ENCODE measurements around the gene ERVH48-1. TPM values are rescaled to one million over a fixed set of nuclear protein-coding genes. Genes with fewer than 3 reads are reported as not detected.
"Not testable (repeated sequence)": the region's sequence is repeated elsewhere in the genome, so short reads cannot be mapped to it uniquely, and the experiment has no call there.

Gene ERVH48-1
- total and polyA plus RNA-seq, 2 donors (not counting 1 experiment from before 2014, with no cell fraction given), result 0.06 TPM; not detected in 1

GRCh38 chr21:42937960-42938605, 12.7 kb upstream of the ERVH48-1 start:
- Histone ChIP-seq H2AFZ (ENCODE audit: low read length) (no peak overlapping the region), H3K4me1 (ENCODE audit: control insufficient read depth, extremely low read depth, insufficient read depth, low read length) (peaks cover 3% of the 10 kb centered on the region), H3K9me3 (ENCODE audit: control insufficient read depth, insufficient read depth, low read depth, low read length) (no peaks in the 10 kb centered on the region), H4K20me1 (ENCODE audit: control insufficient read depth, extremely low read depth, insufficient read depth, low read length) (no peaks in the 10 kb centered on the region), H3K36me3 (ENCODE audit: control insufficient read depth, insufficient read depth, low read length) (no peaks in the 10 kb centered on the region), H3K9ac (ENCODE audit: insufficient read depth, low read length) (no peak overlapping the region), H3K27me3 (ENCODE audit: control insufficient read depth, insufficient read depth, low read length) (no peaks in the 10 kb centered on the region), H3K27ac (ENCODE audit: insufficient read depth, low read length) (no peak overlapping the region), H3K4me3 (replicated peaks in 1 of 4; ENCODE audit: control extremely low read depth in 1 of 4, insufficient read depth in 1 of 4, low read depth in 3 of 4, low read length in 4 of 4) (no peak overlapping the region), H3K4me2 (ENCODE audit: extremely low read depth, insufficient read depth, low read length) (no peak overlapping the region), H3K79me2 (ENCODE audit: control insufficient read depth, insufficient read depth, low read length) (no peaks in the 10 kb centered on the region)
- TF ChIP-seq EZH2 (IDR thresholded peaks at IDR 0.05; ENCODE audit: low read length, missing control alignments), result no peak
- TF ChIP-seq CTCF (conservative IDR thresholded peaks at IDR 0.05 in 1 of 2, IDR thresholded peaks at IDR 0.05 in 1 of 2; ENCODE audit: low read depth in 1 of 2, low read length in 2 of 2), result no peak
- peak in 1 of 2 donors; percentile 35 for DNase-seq (ENCODE audit: low read depth in 2 of 2)

GRCh38 chr21:42937034-42937940, 11.9 kb upstream of the ERVH48-1 start:
- H2AFZ ChIP-seq (ENCODE audit: low read length); H3K9ac ChIP-seq (ENCODE audit: insufficient read depth, low read length): not testable (repeated sequence)

GRCh38 chr21:42936360-42936759, 10.9 kb upstream of the ERVH48-1 start:
- H3K4me2 ChIP-seq (ENCODE audit: extremely low read depth, insufficient read depth, low read length); H3K27me3 ChIP-seq (ENCODE audit: control insufficient read depth, insufficient read depth, low read length); H3K4me1 ChIP-seq (ENCODE audit: control insufficient read depth, extremely low read depth, insufficient read depth, low read length); H3K4me3 ChIP-seq (replicated peaks in 1 of 4; ENCODE audit: control extremely low read depth in 1 of 4, insufficient read depth in 1 of 4, low read depth in 3 of 4, low read length in 4 of 4); H2AFZ ChIP-seq (ENCODE audit: low read length); DNase-seq (ENCODE audit: low read depth in 2 of 2); H3K9ac ChIP-seq (ENCODE audit: insufficient read depth, low read length); H3K79me2 ChIP-seq (ENCODE audit: control insufficient read depth, insufficient read depth, low read length); H3K9me3 ChIP-seq (ENCODE audit: control insufficient read depth, insufficient read depth, low read depth, low read length); H3K27ac ChIP-seq (ENCODE audit: insufficient read depth, low read length); H4K20me1 ChIP-seq (ENCODE audit: control insufficient read depth, extremely low read depth, insufficient read depth, low read length); H3K36me3 ChIP-seq (ENCODE audit: control insufficient read depth, insufficient read depth, low read length): not testable (repeated sequence)

More at GRCh38 chr21:42937034-42937940, 11.9 kb upstream of the ERVH48-1 start:
- H3K27ac ChIP-seq (ENCODE audit: insufficient read depth, low read length); H3K9me3 ChIP-seq (ENCODE audit: control insufficient read depth, insufficient read depth, low read depth, low read length); DNase-seq (ENCODE audit: low read depth in 2 of 2); H3K27me3 ChIP-seq (ENCODE audit: control insufficient read depth, insufficient read depth, low read length); H3K36me3 ChIP-seq (ENCODE audit: control insufficient read depth, insufficient read depth, low read length); H3K4me1 ChIP-seq (ENCODE audit: control insufficient read depth, extremely low read depth, insufficient read depth, low read length); H3K79me2 ChIP-seq (ENCODE audit: control insufficient read depth, insufficient read depth, low read length); H3K4me3 ChIP-seq (replicated peaks in 1 of 4; ENCODE audit: control extremely low read depth in 1 of 4, insufficient read depth in 1 of 4, low read depth in 3 of 4, low read length in 4 of 4); H4K20me1 ChIP-seq (ENCODE audit: control insufficient read depth, extremely low read depth, insufficient read depth, low read length); H3K4me2 ChIP-seq (ENCODE audit: extremely low read depth, insufficient read depth, low read length): not testable (repeated sequence)

GRCh38 chr21:42933973-42934372, 8.5 kb upstream of the ERVH48-1 start:
- H3K79me2 ChIP-seq (ENCODE audit: control insufficient read depth, insufficient read depth, low read length); H3K4me2 ChIP-seq (ENCODE audit: extremely low read depth, insufficient read depth, low read length); H3K27ac ChIP-seq (ENCODE audit: insufficient read depth, low read length); DNase-seq (ENCODE audit: low read depth in 2 of 2); H3K4me3 ChIP-seq (replicated peaks in 1 of 4; ENCODE audit: control extremely low read depth in 1 of 4, insufficient read depth in 1 of 4, low read depth in 3 of 4, low read length in 4 of 4); H3K9me3 ChIP-seq (ENCODE audit: control insufficient read depth, insufficient read depth, low read depth, low read length); H2AFZ ChIP-seq (ENCODE audit: low read length); H3K4me1 ChIP-seq (ENCODE audit: control insufficient read depth, extremely low read depth, insufficient read depth, low read length); H3K36me3 ChIP-seq (ENCODE audit: control insufficient read depth, insufficient read depth, low read length); H3K27me3 ChIP-seq (ENCODE audit: control insufficient read depth, insufficient read depth, low read length); H3K9ac ChIP-seq (ENCODE audit: insufficient read depth, low read length); H4K20me1 ChIP-seq (ENCODE audit: control insufficient read depth, extremely low read depth, insufficient read depth, low read length): not testable (repeated sequence)

GRCh38 chr21:42933137-42933970, 7.9 kb upstream of the ERVH48-1 start:
- not testable (repeated sequence) for H3K9ac ChIP-seq (ENCODE audit: insufficient read depth, low read length); H3K4me3 ChIP-seq (replicated peaks in 1 of 4; ENCODE audit: control extremely low read depth in 1 of 4, insufficient read depth in 1 of 4, low read depth in 3 of 4, low read length in 4 of 4); H3K9me3 ChIP-seq (ENCODE audit: control insufficient read depth, insufficient read depth, low read depth, low read length); DNase-seq (ENCODE audit: low read depth in 2 of 2); H3K4me1 ChIP-seq (ENCODE audit: control insufficient read depth, extremely low read depth, insufficient read depth, low read length); H3K79me2 ChIP-seq (ENCODE audit: control insufficient read depth, insufficient read depth, low read length); H4K20me1 ChIP-seq (ENCODE audit: control insufficient read depth, extremely low read depth, insufficient read depth, low read length); H2AFZ ChIP-seq (ENCODE audit: low read length); H3K27me3 ChIP-seq (ENCODE audit: control insufficient read depth, insufficient read depth, low read length); H3K27ac ChIP-seq (ENCODE audit: insufficient read depth, low read length); H3K36me3 ChIP-seq (ENCODE audit: control insufficient read depth, insufficient read depth, low read length); H3K4me2 ChIP-seq (ENCODE audit: extremely low read depth, insufficient read depth, low read length)

All from fibroblast of lung (primary cell).